Stimulated activated CD8-positive, alpha-beta memory T cell treated with anti-CD3 and anti-CD28 coated beads, Interleukin-7, amount 100 ng/mL, for 4 hours (primary cell): ENCODE data around the gene SCYGR6.
"Not testable (repeated sequence)": the region's sequence is repeated elsewhere in the genome, so short reads cannot be mapped to it uniquely, and the experiment has no call there.

Experiments
- DNase-seq, 2 donors: peaks; one replicate each; pipeline ENCODE4 v3.0.0-alpha.2; 2020; ENCODE audit warnings: low read depth in 2 of 2

The SCYGR6 gene, protein sequence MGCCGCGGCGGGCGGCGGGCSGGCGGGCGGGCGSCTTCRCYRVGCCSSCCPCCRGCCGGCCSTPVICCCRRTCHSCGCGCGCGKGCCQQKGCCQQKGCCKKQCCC

DNA sequence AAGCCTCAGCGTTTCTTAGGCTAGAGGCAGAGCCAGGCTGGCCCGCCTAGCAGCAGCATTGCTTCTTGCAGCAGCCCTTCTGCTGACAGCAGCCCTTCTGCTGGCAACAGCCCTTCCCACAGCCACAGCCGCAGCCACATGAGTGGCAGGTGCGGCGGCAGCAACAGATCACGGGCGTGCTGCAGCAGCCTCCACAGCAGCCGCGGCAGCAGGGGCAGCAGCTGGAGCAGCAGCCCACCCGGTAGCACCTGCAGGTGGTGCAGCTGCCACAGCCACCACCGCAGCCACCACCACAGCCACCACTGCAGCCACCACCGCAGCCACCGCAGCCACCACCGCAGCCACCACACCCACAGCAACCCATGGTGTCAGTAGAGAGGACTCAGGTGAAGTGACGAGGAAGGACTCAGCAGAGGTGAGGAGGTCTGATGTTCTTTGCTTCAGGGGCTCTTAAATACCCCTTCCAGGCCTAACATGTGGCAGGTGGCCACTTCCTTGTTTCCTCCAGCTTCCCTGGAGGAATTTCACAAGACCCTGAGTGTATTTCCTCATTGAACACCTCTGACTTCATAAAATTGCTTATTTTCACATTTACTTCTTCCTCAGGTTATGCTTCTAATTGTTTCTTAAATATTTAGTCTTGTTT lies at the start of gene SCYGR6:
Gene SCYGR6, minus strand, starts transcription at position 364 of the 646 bp plus-strand sequence. Its CDS starts 0 bp downstream, at position 364.
- DNase-seq = no peak

DNA sequence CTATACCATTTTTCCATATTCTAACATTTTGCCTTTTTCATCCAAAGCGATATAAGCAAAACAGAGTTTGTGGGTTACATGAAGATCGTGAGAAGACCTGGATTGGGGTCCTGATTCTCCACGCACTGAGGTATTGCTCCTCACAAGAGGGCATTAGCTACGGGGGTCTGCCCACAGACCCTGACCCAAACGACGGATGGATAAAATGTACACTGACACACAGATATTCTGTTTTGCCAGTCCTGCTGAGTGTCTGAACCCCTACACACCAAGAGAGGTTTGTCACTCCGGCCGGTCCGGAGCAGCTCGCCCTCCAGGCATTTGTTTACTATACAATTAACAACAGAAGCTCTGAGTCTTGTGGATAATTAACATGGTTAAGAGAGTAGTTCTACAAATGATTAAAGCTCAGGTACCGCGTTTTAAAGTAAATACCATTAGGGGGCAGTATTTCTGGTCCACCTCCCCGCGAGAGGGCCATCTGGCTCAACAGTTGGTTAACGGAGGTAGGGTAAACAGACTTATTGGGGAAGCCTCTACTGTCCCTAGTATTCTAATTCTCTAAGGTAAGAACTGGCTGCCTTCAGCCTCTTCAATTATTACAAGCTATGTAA lies 49.6 kb upstream of the SCYGR6 start:
- DNase-seq = no peak

DNA sequence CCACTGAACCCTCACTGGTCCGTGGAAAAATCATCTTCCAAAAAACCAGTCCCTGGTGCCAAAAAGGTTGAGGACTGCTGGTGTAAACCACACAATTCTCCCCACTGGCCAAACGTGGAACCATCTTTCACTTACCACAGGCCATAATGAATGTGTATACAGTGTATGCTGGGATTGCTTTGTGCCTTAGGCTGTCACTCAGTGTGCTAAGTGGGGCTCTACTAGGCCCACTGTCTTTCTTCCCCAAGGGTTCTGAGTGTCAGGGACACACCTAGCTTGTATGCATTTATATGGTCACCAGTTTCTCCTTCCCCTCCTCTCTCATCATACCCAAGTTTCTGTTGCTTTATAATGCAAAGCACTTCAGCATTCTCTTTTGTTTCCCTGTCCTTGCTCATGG lies 48.4 kb upstream of the SCYGR6 start:
- no peak for DNase-seq

DNA sequence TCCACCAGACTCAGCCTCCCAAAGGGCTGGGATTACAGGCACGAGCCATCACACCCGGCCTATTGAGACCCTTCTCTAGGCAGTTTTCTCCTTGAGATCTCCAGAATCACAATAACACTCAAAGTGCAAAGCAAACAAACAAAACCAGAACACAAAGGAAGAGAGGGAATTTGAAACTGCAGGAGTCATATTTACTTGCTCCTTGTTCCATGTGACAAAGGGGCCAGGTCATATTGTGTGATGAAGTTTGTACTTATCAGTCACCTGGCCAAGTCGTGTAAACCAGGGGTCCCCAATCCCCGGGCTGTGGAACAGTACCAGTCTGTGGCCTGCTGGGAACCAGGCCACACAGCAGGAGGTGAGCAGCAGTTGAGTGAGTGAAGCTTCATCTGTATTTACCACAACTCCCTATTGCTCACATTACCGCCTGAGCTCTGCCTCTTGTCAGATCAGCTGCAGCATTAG lies 47.7 kb upstream of the SCYGR6 start:
- no peak for DNase-seq

DNA sequence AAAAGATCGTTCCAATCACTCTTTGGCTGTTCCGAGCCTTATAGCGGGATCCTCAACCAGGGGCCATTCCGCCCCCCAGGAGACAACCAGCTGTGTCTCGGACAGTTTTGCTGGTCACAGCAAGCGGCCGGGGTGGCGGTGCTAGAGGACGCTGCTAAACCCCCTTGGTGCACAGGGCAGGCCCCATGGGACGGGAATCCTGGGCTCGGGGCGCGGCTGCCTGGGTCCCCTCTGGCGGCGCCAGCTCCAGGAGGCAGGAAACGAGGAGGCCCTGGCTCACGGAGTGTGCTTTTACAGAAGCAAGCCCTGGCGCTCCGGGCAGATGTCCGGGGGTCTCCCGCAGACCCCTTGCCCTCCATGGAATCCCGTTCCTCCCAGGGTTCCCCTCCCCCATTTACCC lies 43.3 kb upstream of the SCYGR6 start:
- no peak for DNase-seq

DNA sequence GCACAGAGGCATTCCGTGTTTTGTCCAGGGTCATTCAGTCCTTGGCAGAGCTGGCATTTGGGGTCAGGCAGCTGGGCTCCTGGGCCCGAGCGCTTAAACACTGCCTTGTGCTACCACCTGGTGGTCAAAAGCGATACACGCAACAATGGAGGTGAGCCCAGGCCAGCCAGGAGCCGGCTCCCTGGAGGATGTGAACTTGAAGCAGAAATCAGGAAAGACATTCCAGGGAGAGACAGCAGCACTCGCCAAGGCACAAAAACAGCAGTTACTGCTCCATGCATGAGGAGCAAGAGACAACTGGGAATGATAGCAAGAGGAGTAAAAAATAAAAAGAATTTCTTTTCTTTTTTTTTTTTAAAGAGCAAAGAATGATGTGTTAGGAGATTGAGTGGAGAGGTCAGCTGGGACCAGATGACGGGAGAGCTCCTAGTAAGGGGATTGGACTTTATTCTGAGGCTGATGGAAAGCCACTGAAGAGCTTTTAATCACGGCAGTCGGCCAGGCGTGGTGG lies 41.9 kb upstream of the SCYGR6 start:
- DNase-seq = peak; percentile 12 to 29

DNA sequence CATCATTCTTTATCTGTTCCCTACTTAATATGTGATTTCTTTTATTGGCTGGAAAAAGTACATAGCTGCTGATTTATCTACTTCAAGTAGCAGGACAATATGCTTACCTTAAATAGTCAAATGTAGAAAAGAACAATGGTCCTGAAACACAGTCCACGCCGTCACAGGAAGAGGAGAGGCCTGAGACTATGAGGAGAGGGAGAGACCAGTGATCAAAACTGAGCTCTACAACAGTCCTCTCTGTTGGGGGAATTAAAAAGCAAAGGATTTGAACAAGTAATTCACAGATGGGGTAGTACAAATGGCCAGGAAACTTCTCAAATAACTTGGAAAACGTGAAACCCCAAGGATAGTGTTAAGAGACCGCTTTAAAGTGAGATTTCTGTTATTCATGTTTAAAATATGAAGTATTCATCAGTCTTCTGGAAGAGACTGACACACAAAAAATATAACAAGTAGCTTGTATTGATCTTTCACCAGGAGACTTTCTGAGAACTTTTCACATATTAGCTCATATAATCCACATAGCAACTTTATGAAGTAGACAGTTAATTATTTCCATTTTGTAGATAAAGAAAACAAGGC lies 41.3 kb upstream of the SCYGR6 start:
- DNase-seq = no peak

DNA sequence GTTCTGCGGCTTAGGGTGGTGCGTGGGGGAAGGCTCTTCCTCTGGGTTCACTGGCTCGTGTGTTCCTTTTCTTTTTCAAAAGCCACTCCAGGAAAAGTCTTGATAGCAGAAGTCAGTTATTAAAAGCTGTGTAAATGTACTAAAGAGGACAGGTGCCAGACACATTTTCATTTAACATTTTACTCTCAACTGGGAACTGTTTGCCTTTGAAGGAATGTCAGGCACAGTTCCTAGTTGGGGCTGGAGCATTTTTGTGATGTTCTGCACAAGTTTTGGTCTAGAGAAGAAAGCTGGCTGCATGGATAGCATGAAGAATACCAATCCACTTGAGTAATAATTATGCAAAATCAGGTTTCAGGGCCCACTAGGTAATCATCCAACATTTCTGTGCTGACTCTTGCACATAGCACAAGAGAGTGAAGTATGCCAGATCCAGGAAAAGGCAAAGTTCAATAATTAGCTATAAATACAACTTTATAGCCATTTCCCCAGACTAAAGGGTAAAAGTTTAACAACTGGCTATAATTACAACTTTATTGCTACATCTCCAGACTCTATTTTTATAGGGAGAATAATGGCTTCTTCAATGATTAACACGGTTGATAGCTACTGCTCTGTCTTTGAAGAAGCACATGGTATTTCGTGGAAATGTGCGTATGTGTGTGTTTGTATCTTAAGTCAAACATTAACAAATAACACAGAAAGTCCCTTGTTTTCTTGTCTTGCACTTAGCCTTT lies 37.4 kb upstream of the SCYGR6 start:
- DNase-seq = no peak

DNA sequence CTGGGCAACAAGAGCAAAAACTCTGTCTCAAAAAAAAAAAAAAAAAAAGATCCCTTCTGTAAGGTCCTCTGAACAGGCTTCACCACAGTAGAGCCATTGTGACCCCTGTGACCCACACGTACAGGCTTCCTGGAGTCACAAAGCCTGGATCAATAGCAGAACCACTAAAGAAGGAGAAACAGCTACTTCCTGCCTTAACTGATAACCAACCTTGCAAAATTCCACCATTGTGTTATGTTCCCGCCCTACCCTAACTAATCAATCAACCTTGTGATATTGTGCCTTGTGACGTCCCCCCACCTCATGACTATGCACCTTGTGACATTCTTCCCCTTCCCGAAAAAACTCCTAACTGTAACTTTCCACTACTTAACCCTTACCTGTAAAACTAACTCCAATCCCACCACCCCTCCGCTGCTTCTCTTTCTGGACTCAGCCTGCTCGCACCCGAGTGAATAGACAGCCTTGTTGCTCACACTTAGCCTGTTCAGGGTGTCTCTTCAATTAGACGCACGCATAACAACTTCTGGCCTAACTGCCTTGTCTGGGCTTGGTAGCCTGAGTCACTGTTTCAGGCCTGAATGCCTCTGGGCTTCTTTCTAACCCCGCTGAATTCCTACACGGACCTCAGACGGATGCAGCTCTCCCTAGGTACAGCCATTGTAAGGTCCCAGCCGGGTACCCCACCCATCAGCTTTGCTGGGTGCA lies 35.0 kb upstream of the SCYGR6 start:
- DNase-seq = no peak

DNA sequence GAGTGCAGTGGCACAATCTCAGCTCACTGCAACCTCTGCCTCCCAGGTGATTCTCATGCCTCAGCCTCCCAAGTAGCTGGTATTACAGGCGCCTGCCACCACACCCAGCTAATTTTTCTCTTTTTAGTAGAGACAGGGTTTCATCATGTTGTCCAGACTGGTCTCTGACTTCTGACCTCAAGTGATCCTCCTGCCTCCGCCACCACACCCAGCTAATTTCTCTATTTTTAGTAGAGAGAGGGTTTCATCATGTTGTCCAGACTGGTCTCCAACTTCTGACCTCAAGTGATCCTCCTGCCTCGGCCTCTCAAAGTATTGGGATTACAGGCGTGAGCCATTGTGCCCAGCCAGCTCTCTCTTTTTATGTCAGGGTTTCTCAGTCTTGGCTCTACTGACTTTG lies 31.7 kb upstream of the SCYGR6 start:
- not testable (repeated sequence) for DNase-seq

DNA sequence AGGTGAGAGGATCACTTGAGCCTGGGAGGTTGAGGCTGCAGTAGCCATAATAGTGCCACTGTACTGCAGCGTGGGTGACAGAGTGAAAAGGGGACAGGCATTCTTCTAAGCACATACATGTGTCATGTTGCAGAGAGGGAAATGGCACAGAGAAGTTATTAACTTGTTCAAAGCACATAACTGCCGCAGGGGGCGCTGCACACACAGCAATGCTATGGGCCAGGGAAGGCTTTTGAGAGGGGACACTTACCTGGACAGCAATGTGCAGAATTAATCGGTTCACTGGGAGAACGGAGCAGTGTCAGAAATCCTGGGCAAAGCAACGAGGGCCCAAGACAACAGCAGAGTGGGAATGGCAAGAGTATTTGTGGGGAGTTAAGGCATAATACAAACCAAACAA lies 23.5 kb upstream of the SCYGR6 start:
- DNase-seq = no peak

DNA sequence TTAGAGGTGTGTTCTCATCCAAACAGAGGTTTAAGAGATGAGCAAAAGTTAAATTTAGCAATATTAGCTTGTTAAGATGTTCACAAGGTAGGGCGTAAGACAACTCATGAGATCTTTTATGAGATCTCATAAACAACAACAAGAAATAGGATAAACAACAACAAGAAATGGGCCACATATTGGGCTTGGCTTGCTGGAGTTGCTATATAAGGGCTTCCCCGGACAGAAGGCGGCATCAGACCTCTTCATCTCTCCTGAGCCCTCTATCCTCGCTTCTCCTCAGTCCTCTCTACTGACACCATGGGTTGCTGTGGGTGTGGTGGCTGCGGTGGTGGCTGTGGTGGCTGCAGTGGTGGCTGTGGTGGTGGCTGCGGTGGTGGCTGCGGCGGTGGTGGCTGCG lies 21.0 kb upstream of the SCYGR6 start, which contains the start of gene SCYGR8:
Gene SCYGR8, plus strand, starts transcription at position 301 of the 400 bp plus-strand sequence. Its CDS starts 0 bp downstream, at position 301.
- no peak for DNase-seq

DNA sequence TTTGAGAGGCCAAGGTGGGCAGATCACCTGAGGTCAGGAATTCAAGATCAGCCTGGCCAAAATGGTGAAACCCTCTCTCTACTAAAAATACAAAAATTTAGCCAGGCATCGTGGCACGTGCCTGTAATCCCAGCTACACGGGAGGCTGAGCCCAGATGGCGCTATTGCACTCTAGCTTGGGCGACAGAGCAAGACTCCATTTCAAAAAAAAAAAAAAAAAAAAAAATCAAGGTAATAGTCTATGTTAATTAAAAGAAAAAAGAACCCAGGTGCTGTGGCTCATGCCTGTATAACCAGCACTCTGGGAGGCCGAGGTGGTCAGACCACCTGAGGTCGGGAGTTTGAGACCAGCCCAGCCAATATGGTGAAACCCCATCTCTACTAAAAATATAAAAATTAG lies 16.1 kb upstream of the SCYGR6 start:
- DNase-seq = not testable (repeated sequence)

DNA sequence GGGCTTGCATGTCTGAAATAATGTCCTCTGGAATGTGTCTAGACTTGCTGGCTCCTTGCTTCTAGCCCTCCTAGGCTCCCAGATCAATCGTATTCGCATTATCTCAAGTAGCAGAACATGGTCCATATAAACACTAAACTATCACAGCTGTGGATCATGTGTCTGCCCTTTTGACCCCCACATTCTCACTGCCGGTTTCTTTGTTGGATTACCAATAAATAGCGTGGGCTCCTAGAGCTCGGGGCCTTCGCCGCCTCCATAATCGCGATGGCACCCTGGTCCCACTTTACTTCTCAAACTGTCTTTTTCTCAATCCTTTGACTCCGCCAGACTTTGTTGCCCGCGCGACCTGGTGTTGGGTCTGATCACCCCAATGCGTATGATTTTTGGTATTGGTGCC lies 14.8 kb upstream of the SCYGR6 start:
- DNase-seq = no peak

DNA sequence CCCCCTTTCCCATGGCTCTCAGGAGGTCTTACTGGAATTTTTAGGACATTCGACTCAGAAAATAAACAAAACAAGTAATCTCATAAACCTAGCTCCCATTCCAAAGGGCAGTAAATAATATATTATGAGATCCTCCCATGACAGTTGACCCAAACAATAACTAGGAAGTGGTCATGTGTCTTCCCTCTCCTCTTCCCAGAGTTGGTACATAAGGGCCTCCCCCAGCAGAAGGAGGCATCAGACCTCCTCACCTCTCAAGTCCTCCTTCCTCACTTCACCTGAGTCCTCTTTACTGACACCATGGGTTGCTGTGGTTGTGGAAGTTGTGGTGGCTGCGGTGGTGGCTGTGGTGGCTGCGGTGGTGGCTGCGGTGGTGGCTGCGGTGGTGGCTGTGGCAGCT lies 3.5 kb upstream of the SCYGR6 start, which contains the start of gene SCYGR7:
Gene SCYGR7, plus strand, starts transcription at position 301 of the 400 bp plus-strand sequence. Its CDS starts 0 bp downstream, at position 301.
- DNase-seq = no peak

DNA sequence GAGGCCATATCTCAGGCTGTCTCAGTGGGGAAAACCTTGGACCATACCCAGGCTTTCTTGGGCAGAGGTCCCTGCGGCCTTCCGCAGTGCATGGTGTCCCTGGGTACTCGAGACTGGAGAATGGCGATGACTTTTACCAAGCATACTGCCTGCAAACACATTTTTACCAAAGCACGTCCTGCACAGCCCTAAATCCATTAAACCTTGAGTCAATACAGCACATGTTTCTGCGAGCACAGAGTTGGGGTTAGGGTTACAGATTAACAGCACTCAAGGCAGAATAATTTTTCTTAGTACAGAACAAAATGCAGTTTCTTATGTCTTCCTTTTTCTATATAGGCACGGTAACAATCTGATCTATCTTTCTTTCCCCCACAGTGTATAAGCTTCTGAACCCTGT lies 1.7 kb downstream of the SCYGR6 start:
- not testable (repeated sequence) for DNase-seq

DNA sequence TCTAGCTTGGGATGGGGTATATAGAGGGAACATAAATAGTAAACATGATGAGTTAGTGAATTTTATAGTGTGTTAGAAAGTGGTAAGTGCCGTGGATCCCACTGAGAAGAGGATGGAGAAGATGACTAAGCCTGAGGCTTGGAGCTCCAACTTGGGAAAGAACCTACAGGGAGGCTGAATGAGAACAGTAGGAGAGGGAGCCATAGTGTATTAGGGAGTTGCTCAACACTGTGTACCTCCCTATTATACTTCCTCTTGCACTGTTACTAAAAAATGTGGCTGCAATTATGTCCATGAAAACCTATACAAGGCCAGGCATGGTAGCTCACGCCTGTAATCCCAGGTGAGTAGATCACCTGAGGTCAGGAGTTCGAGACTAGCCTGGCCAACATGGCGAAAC lies 3.9 kb downstream of the SCYGR6 start:
- no peak for DNase-seq

DNA sequence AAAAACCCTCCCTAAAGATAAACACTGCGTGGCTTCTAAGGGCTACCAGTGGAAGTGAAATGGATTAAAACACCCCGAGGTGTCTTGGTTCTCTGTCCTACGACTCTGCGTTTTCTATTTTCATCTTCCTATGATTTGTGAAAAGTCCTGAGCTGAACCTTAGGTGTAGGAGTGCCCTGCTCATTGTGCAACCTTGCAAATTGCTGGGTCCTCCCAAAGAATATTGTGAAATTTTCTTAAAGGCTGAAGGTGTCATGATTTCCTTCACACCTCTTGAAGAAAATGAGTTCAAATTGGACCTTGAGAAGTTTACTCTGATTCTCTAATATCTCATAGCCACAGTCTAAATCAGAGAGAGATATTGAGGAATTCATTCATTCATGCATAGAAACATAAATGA lies 4.9 kb downstream of the SCYGR6 start:
- no peak for DNase-seq

DNA sequence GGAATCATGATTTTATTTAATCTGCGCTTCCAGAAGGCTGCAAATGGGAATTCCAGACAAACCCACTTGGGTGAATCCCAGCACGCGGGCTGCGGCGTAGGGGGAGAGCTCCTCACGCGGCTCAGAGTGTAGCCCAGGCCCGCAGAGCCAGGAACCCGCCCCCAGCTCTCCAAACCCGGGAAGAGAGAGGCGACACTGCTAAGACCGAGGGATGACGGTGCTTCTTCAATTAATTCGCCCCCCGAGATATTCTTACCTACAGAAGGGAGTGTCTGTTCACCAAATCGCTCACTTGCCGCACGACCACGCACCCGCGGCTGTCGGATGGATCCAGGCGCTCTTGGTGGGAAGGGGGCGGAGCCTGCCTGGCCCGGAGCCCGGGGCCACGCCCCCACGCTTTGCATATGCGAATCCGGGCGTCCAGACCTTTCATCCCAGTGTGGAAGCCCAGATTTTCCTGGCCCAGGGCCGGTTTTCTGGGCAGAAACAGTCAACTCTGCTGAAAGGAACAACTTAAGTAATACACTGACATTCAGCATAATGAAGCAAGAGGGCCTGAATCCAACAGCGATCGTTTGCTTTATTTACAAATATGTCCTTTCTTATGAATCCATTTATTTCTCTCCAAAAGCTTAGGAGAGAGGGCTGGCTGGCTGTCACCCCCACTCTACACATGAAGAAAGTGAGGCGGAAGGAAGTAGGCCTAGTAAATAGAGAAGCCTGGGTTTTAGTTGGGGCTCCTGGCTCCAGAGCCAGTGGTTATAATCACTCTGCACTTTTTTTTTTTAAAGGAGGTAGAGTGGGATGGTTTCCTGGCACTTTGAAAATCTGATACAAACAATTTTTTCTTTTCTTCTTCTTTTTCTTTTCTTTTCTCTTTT lies 6.6 kb downstream of the SCYGR6 start, which contains the start of gene SLC19A3:
Gene SLC19A3, minus strand, starts transcription at position 342 of the 881 bp plus-strand sequence. CDS start 15,710 bp downstream, outside the sequence.
- DNase-seq = no peak

DNA sequence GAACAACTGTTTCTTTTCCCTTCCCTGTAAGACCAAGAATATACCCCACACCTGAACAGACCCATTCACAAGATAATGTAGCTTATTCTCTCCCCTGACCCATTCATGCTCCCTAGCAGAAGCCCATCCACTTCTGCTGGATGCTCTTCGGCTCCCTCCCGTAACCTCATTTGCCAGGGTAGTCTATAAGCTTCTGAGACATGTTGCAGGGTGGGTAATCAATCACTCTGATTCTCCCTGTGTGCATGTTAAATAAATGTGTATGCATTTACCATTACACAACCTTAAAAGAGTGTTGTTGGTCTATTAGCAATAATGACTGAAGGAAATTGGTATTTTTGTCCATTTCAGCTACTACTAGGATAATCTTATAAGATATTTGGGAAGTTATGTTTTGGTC lies 8.1 kb downstream of the SCYGR6 start:
- no peak for DNase-seq
